ENCODE data around the gene AK2.

DNA sequence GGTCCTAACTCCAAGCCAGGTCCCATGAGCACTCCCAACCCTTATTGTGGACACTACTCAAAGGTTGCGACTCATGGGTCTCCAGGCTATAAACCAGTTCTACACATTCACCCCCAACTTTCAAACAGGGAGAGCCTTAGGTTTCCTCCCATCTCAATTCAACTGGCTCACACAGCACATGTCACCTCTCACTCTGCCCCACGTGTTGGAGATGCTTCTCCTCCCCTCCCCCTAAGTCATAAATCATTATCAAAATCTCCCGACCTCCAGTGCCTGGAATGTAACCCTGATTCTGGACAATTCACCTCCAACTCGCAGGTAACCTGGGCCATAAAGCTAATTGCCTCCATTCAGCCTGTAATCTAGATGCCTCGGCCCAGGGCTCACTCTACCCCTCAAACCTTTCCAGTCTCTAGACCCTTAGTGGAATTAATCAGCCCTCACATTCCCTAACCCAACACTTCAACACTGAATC, 595 bp downstream of the AK2 start:
- TF ChIP-seq, protein P1, sequence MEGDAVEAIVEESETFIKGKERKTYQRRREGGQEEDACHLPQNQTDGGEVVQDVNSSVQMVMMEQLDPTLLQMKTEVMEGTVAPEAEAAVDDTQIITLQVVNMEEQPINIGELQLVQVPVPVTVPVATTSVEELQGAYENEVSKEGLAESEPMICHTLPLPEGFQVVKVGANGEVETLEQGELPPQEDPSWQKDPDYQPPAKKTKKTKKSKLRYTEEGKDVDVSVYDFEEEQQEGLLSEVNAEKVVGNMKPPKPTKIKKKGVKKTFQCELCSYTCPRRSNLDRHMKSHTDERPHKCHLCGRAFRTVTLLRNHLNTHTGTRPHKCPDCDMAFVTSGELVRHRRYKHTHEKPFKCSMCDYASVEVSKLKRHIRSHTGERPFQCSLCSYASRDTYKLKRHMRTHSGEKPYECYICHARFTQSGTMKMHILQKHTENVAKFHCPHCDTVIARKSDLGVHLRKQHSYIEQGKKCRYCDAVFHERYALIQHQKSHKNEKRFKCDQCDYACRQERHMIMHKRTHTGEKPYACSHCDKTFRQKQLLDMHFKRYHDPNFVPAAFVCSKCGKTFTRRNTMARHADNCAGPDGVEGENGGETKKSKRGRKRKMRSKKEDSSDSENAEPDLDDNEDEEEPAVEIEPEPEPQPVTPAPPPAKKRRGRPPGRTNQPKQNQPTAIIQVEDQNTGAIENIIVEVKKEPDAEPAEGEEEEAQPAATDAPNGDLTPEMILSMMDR (IDR thresholded peaks at IDR 0.05; ENCODE audit: extremely low read depth in 1 of 2, insufficient read depth in 1 of 2, low read depth in 1 of 2, low read length in 2 of 2): no peak
- TF ChIP-seq POLR2A (IDR thresholded peaks at IDR 0.05; ENCODE audit: low read depth, low read length): no peak
- no peak for TF ChIP-seq POLR2AphosphoS5 (IDR thresholded peaks at IDR 0.05; ENCODE audit: insufficient read depth, low read depth, low read length)
- TF ChIP-seq, protein P2, sequence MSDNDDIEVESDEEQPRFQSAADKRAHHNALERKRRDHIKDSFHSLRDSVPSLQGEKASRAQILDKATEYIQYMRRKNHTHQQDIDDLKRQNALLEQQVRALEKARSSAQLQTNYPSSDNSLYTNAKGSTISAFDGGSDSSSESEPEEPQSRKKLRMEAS (IDR thresholded peaks at IDR 0.05; ENCODE audit: insufficient read depth, insufficient read length): peak; percentile 64
- TF ChIP-seq MYC (IDR thresholded peaks at IDR 0.05; ENCODE audit: low read depth, low read length): no peak
- no peak for TF ChIP-seq EZH2 (IDR thresholded peaks at IDR 0.05; ENCODE audit: borderline replicate concordance, low read depth, low read length, severe bottlenecking)
